ENCODE measurements around the gene CPT1B. TPM values are rescaled to one million over a fixed set of nuclear protein-coding genes. Genes with fewer than 3 reads are reported as not detected.

Gene CPT1B
- total RNA-seq, 2 experiments from 2014 or later: 101 to 138 TPM

DNA sequence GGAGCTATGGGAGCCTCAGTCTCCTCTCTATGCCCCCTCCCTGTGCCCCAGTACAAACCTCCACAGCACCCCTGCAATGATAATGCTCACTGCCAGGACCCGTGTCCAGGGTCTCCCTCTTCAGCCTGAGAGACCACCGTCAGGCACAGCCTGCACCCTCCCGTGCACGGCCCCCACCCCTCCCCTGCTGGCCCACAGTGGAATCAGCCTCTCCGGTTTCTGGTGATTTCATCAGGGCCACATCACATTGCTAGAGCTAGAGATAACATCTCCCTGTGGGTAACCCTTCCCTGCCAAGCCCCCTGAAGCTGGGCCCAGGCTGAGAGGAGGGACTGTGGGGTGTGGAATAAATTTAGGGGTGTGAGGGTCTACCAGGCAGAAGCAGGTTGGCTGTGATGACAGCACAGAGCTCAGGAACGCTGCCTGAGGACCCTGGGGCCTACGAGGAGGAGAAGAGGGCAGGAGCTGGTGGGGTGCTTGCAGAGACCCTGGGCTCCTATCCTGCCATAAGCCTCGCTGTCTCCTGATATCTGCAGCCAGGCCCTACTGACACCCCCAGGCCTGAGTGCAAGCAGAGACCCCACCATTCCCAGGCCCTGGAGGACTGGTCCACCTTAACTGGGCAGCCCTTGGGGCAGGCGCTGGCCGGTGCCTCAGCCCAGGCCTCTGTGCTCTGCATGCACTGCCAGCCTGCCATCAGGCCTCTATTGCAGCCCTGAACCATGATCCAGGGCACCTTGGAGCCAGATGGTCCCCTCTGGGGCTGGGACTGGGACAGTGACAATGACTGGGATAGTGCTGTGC is 32.5 kb downstream of the CPT1B start, which contains the start of gene KLHDC7B:
KLHDC7B (plus strand) TSS at position 378 of the 804 bp plus-strand sequence; CDS start at position 723, 345 bp downstream.
- intact Hi-C loops (cut with micrococcal nuclease; ENCODE audit: unreplicated experiment): loop anchor here (2.0 kb wide), 1 partner anchor 37 kb away; the partner anchor contains the start of gene CHKB
- TF ChIP-seq, protein P1, sequence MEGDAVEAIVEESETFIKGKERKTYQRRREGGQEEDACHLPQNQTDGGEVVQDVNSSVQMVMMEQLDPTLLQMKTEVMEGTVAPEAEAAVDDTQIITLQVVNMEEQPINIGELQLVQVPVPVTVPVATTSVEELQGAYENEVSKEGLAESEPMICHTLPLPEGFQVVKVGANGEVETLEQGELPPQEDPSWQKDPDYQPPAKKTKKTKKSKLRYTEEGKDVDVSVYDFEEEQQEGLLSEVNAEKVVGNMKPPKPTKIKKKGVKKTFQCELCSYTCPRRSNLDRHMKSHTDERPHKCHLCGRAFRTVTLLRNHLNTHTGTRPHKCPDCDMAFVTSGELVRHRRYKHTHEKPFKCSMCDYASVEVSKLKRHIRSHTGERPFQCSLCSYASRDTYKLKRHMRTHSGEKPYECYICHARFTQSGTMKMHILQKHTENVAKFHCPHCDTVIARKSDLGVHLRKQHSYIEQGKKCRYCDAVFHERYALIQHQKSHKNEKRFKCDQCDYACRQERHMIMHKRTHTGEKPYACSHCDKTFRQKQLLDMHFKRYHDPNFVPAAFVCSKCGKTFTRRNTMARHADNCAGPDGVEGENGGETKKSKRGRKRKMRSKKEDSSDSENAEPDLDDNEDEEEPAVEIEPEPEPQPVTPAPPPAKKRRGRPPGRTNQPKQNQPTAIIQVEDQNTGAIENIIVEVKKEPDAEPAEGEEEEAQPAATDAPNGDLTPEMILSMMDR (conservative IDR thresholded peaks at IDR 0.05; ENCODE audit: low read length): 0 out of 2 replicates have a peak, but pooled peaks have one; percentile 19
- no peak for TF ChIP-seq EZH2phosphoT487 (IDR thresholded peaks at IDR 0.05; ENCODE audit: borderline replicate concordance, low read depth, low read length)
- H3K27ac ChIP-seq (ENCODE audit: low read depth, low read length, poor library complexity, severe bottlenecking): no peak within 1 kb of the TSS
- no peaks in the 10 kb centered on the region for H3K9me2 ChIP-seq (ENCODE audit: insufficient read depth, low read length)
- peak within 1 kb of the TSS; percentile 51 for H3K4me2 ChIP-seq (ENCODE audit: low read length)
- H3K36me3 ChIP-seq (ENCODE audit: insufficient read depth, low read length): no peaks in the 10 kb centered on the region
- H3K4me1 ChIP-seq (ENCODE audit: insufficient read depth, low read length, poor library complexity, severe bottlenecking): peaks cover 45% of the 10 kb centered on the region
- no peaks in the 10 kb centered on the region for H3K79me2 ChIP-seq (ENCODE audit: insufficient read depth, low read depth, low read length)
- ChIA-PET CTCF (ENCODE audit: unreplicated experiment) (interaction anchor here (0.6 kb wide), 1 partner anchor 21 kb away, joined by 5 read pairs; no protein-coding TSS in a partner anchor), POLR2A (interaction anchor here (0.6 to 0.7 kb wide), 3 partner anchors 11 to 52 kb away, joined by 3 to 4 read pairs (median 4); no protein-coding TSS in a partner anchor)
- no peaks in the 10 kb centered on the region for H4K20me1 ChIP-seq (ENCODE audit: insufficient read depth, low read length)
- H3K4me3 ChIP-seq (ENCODE audit: low read depth, low read length, poor library complexity, severe bottlenecking): no peak within 1 kb of the TSS
- peak within 1 kb of the TSS; percentile 34; the same call in 1 of the 2 replicates for H2AFZ ChIP-seq (ENCODE audit: low read length)
- no peak for DNase-seq (ENCODE audit: low spot score)
- no TSS peak for BruUV-seq (replicated peaks)
- H3K9me3 ChIP-seq (ENCODE audit: low read length): no peaks in the 10 kb centered on the region

DNA sequence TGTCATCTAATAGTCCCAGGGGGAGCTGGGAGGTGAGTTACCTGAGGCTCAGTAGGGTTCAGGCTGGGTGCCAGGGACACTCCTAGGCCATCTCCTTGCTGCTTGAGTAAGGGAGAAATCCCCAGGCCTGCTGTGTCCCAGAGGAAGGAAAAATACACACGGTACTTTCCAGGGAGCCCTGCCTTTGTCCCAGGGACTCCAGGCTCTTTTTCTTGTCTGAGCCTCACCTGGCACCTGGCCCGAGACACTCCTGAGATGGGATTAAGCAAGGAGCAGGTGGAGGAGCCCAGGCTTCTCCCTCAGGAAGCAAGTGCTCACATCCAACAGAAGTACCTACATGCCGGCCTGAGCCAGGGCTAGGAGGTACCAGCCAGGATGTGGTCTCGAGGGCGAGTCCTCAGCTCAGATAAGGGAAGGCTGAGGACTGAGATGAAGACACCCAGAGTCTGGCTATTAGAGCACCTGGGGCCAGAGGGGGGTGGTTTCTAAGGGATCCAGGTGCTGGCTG is 33.4 kb downstream of the CPT1B start:
- DNase-seq (ENCODE audit: low spot score): peak; percentile 56
- no peaks in the 10 kb centered on the region for H3K36me3 ChIP-seq (ENCODE audit: insufficient read depth, low read length)
- peak overlapping the region; percentile 51 for H3K4me2 ChIP-seq (ENCODE audit: low read length)
- H3K9me3 ChIP-seq (ENCODE audit: low read length): no peaks in the 10 kb centered on the region
- H3K4me3 ChIP-seq (ENCODE audit: low read depth, low read length, poor library complexity, severe bottlenecking): no peak overlapping the region
- H3K79me2 ChIP-seq (ENCODE audit: insufficient read depth, low read depth, low read length): no peaks in the 10 kb centered on the region
- no peaks in the 10 kb centered on the region for H3K9me2 ChIP-seq (ENCODE audit: insufficient read depth, low read length)
- BruUV-seq (replicated peaks): no TSS peak
- ChIA-PET POLR2A (no interaction called here), CTCF (ENCODE audit: unreplicated experiment) (no interaction called here)
- TF ChIP-seq, protein P1 (conservative IDR thresholded peaks at IDR 0.05; ENCODE audit: low read length): no peak
- TF ChIP-seq EZH2phosphoT487 (IDR thresholded peaks at IDR 0.05; ENCODE audit: borderline replicate concordance, low read depth, low read length): no peak
- no peak overlapping the region for H3K27ac ChIP-seq (ENCODE audit: low read depth, low read length, poor library complexity, severe bottlenecking)
- peak overlapping the region; percentile 34; the same call in 1 of the 2 replicates for H2AFZ ChIP-seq (ENCODE audit: low read length)
- H3K4me1 ChIP-seq (ENCODE audit: insufficient read depth, low read length, poor library complexity, severe bottlenecking): peaks cover 54% of the 10 kb centered on the region
- intact Hi-C loops (cut with micrococcal nuclease; ENCODE audit: unreplicated experiment): loop anchor here (1.0 to 2.0 kb wide), 2 partner anchors 38 to 147 kb away; partner anchors contain the start of gene CHKB
- H4K20me1 ChIP-seq (ENCODE audit: insufficient read depth, low read length): no peaks in the 10 kb centered on the region

Measured in OCI-LY7 (cell line).